Testis (tissue), 2 donors: ENCODE data around the gene RPRML.

Experiments
- CTCF ChIP-seq, 3 experiments: fragments of 450-650 bp in 2 of 3; fragments of 200-600 bp in 1 of 3; sonication (generic) in 1 of 3; IDR thresholded peaks; one replicate each; pipeline ENCODE4 v1.5.1; 2016 to 2019; ENCODE audit warnings: antibody characterized with exemption in 3 of 3, mild to moderate bottlenecking in 2 of 3, moderate library complexity in 1 of 3
- POLR2A ChIP-seq: fragments of 450-650 bp; IDR thresholded peaks from one replicate; pipeline ENCODE4 v1.6.1; 2017; ENCODE audit warnings: antibody characterized with exemption, mild to moderate bottlenecking, moderate library complexity

DNA sequence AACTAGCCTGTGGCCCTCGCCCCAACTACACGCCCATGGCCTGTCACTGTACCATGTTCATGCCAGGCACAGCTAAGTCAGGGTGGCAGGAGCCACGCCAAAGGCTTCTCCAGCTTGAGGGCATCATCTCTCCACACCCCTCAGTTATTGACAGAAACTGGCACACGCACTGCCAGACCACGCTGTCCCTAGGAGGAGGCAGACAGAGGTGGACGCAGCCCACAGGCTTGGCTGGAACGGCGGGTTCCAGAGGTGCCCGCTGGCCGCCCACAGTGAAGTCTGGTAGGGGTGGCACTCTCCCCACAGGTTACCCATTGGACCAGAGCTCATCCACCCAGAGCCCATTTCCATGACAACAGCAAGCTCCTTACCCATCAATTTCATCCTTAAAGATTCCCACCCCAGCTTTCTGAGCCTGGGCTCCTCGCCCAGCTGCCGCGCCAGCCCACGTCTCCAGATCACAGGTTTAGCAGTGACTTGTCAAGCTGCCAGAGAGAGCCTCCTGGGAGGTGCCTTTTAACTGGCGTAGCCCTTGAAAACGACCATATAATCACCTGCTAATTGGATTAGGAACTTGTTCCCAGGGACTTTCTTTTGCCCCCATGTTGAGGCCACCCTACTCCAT lies 27.9 kb downstream of the RPRML start:
- TF ChIP-seq CTCF (IDR thresholded peaks at IDR 0.05) = no peak
- TF ChIP-seq POLR2A = no peak
